Lung (tissue), 12 donors: Measurements from ENCODE around the gene NIT2. TPM values are rescaled to one million over a fixed set of nuclear protein-coding genes. Genes with fewer than 3 reads are reported as not detected.

Source experiments
- ATAC-seq: fragments of 200-7000 bp; cut with Tn5 transposase; one replicate; pipeline ENCODE4 v1.9.1; 2020; ENCODE audit warnings: moderate number of reproducible peaks; ENCODE audit not compliant: insufficient read depth, low FRiP score
- DNase-seq, 3 donors: peaks; one replicate each; pipeline ENCODE4 v3.0.0-alpha.2; 2013 to 2017
- H3K27ac ChIP-seq, 2 donors: one replicate each; pipeline ENCODE4 v1.5.1; 2013; ENCODE audit warnings: mild to moderate bottlenecking in 2 of 2, moderate library complexity in 2 of 2, control low read depth in 1 of 2, inconsistent platforms in 1 of 2, low read depth in 1 of 2, low read length in 1 of 2
- H3K27me3 ChIP-seq, 3 donors: one replicate each; pipeline ENCODE4 v1.5.1; 2013; ENCODE audit warnings: low read length in 2 of 3; ENCODE audit not compliant: control insufficient read depth in 3 of 3, insufficient read depth in 3 of 3
- H3K36me3 ChIP-seq, 4 donors: one replicate each; pipeline ENCODE4 v1.5.1; 2013; ENCODE audit warnings: low read length in 4 of 4, mild to moderate bottlenecking in 1 of 4, moderate library complexity in 1 of 4; ENCODE audit not compliant: control insufficient read depth in 4 of 4, insufficient read depth in 4 of 4
- H3K4me1 ChIP-seq, 5 donors: one replicate each; pipeline ENCODE4 v1.5.1; 2013; ENCODE audit warnings: low read length in 5 of 5, mild to moderate bottlenecking in 2 of 5, moderate library complexity in 1 of 5; ENCODE audit not compliant: control insufficient read depth in 5 of 5, insufficient read depth in 5 of 5
- H3K4me3 ChIP-seq: one replicate; pipeline ENCODE4 v1.5.1; 2013; ENCODE audit warnings: mild to moderate bottlenecking, control low read depth, moderate library complexity
- H3K9ac ChIP-seq, 2 donors: one replicate each; pipeline ENCODE4 v1.5.1; 2013; ENCODE audit warnings: low read length in 2 of 2, control low read depth in 1 of 2; ENCODE audit not compliant: insufficient read depth in 1 of 2
- H3K9me3 ChIP-seq, 4 donors: one replicate each; pipeline ENCODE4 v1.5.1; 2013; ENCODE audit warnings: low read length in 3 of 4, mild to moderate bottlenecking in 1 of 4, moderate library complexity in 1 of 4; ENCODE audit not compliant: control insufficient read depth in 4 of 4, insufficient read depth in 3 of 4
- CTCF ChIP-seq: IDR thresholded peaks from 2 replicates; pipeline ENCODE4 v1.5.1; 2012; ENCODE audit warnings: mild to moderate bottlenecking; ENCODE audit errors: control extremely low read depth, extremely low read depth
- WGBS, 2 donors: extraction: QIAGEN DNeasy Blood & Tissue Kit; methylation state at CpG; one replicate each; pipeline ENCODE4 v1.1.7; 2013; 5-methylcytosine and 5-hydroxymethylcytosine counted together
- polyA plus RNA-seq, 2 donors: library from polyadenylated mRNA; stranded (reverse); fragments of 200-250 nt; gene quantifications; one replicate each; pipeline ENCODE4 v1.2.1, GENCODE V29; 2013
- total RNA-seq, 2 donors: library from RNA; depleted of rRNA in 1 of 2; stranded (reverse); fragments of >200 nt in 1 of 2; gene quantifications; one replicate each; pipeline ENCODE4 v1.2.1, GENCODE V29; 2014 to 2021
- donor health status: control.
- donor health status: control.
- donor health status: Bipolar disorder and iron deficiency.
- donor health status: healthy.
- donor health status: DM: yes; HTN: yes; CAD: no.

Gene NIT2
- total and polyA plus RNA-seq, 4 donors, result 20.2 to 42.0 (median 29.3) TPM

- DNase-seq (no peak), ATAC-seq (no peak)
- Histone ChIP-seq H3K27me3 (no peaks in the 10 kb centered on the region), H3K4me1 (no peaks in the 10 kb centered on the region), H3K4me3 (no peak overlapping the region), H3K9ac (no peak overlapping the region), H3K9me3 (peaks cover 0 to 4% (median 0%) of the 10 kb centered on the region in 4 donors), H3K36me3 (peaks cover 26 to 45% (median 36%) of the 10 kb centered on the region in 4 donors), H3K27ac (no peak overlapping the region)
- 95 to 96% methylated on average over 10 of the region's 10 CpGs for WGBS, 2 donors
- TF ChIP-seq CTCF, result no peak
Observed at GRCh38 chr3:100352296-100353231, 18.0 kb downstream of the NIT2 start.

- Histone ChIP-seq H3K9ac (no peak overlapping the region), H3K4me1 (no peaks in the 10 kb centered on the region), H3K9me3 (peaks cover 0 to 4% (median 0%) of the 10 kb centered on the region in 4 donors), H3K4me3 (no peak overlapping the region), H3K27me3 (no peaks in the 10 kb centered on the region), H3K27ac (no peak overlapping the region), H3K36me3 (peaks cover 23 to 34% (median 28%) of the 10 kb centered on the region in 4 donors)
- no peak for ATAC-seq
- WGBS, 2 donors, result 90 to 94% methylated on average over 3 of the region's 3 CpGs
- DNase-seq, result no peak
- TF ChIP-seq CTCF, result no peak
Observed at GRCh38 chr3:100354850-100355249, 20.3 kb downstream of the NIT2 start.

- Histone ChIP-seq H3K27ac (no peak overlapping the region), H3K9ac (no peak overlapping the region), H3K4me3 (no peak overlapping the region), H3K27me3 (no peaks in the 10 kb centered on the region), H3K36me3 (peaks cover 13 to 32% (median 20%) of the 10 kb centered on the region in 4 donors), H3K9me3 (peaks cover 0 to 4% (median 0%) of the 10 kb centered on the region in 4 donors), H3K4me1 (no peaks in the 10 kb centered on the region)
- ATAC-seq (no peak), DNase-seq (no peak)
- 55 to 82% methylated on average over 2 of the region's 2 CpGs for WGBS, 2 donors
- TF ChIP-seq CTCF, result no peak
Observed at GRCh38 chr3:100358413-100358812, 23.9 kb downstream of the NIT2 start.
